GM18868 (cell line): ENCODE data around the gene SH3PXD2B.
"Not testable (repeated sequence)": the region's sequence is repeated elsewhere in the genome, so short reads cannot be mapped to it uniquely, and the experiment has no call there.

Experiments used
- ATAC-seq: cut with Tn5 transposase; IDR thresholded peaks from one replicate; pipeline ENCODE4 v1.9.1; 2021; ENCODE audit warnings: mild to moderate bottlenecking, moderate library complexity; ENCODE audit not compliant: unreplicated experiment

Gene SH3PXD2B

GRCh38 chr5:172345881-172346280, 108.4 kb downstream of the SH3PXD2B start:
- ATAC-seq, result no peak

GRCh38 chr5:172344855-172345409, 109.4 kb downstream of the SH3PXD2B start:
- ATAC-seq, result no peak

GRCh38 chr5:172343741-172344140, 110.6 kb downstream of the SH3PXD2B start:
- no peak for ATAC-seq

- ATAC-seq, result no peak
These were observed 111.4 kb downstream of the SH3PXD2B start for GRCh38 chr5:172342918-172343317.

GRCh38 chr5:172339264-172340180, 114.8 kb downstream of the SH3PXD2B start:
- ATAC-seq, result no peak

- ATAC-seq, result no peak
These were observed 117.5 kb downstream of the SH3PXD2B start for GRCh38 chr5:172336676-172337285.

- no peak for ATAC-seq
These were observed 118.1 kb downstream of the SH3PXD2B start for GRCh38 chr5:172336264-172336663.

GRCh38 chr5:172335721-172336120, 118.6 kb downstream of the SH3PXD2B start:
- no peak for ATAC-seq

- no peak for ATAC-seq
These were observed 119.7 kb downstream of the SH3PXD2B start for GRCh38 chr5:172334641-172335040.

GRCh38 chr5:172334196-172334595, 120.1 kb downstream of the SH3PXD2B start:
- ATAC-seq, result no peak

GRCh38 chr5:172326901-172327300, 127.4 kb downstream of the SH3PXD2B start:
- ATAC-seq, result not testable (repeated sequence)

- no peak for ATAC-seq
These were observed 128.9 kb downstream of the SH3PXD2B start for GRCh38 chr5:172325452-172325851.

GRCh38 chr5:172322028-172322965, 132.0 kb downstream of the SH3PXD2B start:
- ATAC-seq, result peak; percentile 83

- ATAC-seq, result peak; percentile 40
These were observed 132.7 kb downstream of the SH3PXD2B start for GRCh38 chr5:172321593-172321992.

- no peak for ATAC-seq
These were observed 134.4 kb downstream of the SH3PXD2B start for GRCh38 chr5:172319708-172320441.

GRCh38 chr5:172315587-172316493, 138.5 kb downstream of the SH3PXD2B start:
- peak; percentile 52 for ATAC-seq

- no peak for ATAC-seq
These were observed 140.4 kb downstream of the SH3PXD2B start for GRCh38 chr5:172313915-172314314.

GRCh38 chr5:172312286-172312685, 142.0 kb downstream of the SH3PXD2B start:
- no peak for ATAC-seq

GRCh38 chr5:172311605-172312004, 142.7 kb downstream of the SH3PXD2B start:
- ATAC-seq, result no peak
